Caco-2 (cell line): Measurements from ENCODE around the gene SP100. TPM values are rescaled to one million over a fixed set of nuclear protein-coding genes. Genes with fewer than 3 reads are reported as not detected.

Experiments
- BruUV-seq: library from RNA; stranded (reverse); fragments of 400-500 nt; replicated peaks from 2 replicates; lab custom pipeline; 2021; lab: Mats Ljungman, UMichigan
- CTCF ChIA-PET: fragments of 300-600 bp; sonication (Branson Sonifier 250); formaldehyde crosslinking; loops from one replicate; lab custom pipeline; 2022; ENCODE audit warnings: antibody characterized with exemption; lab: Charles Lee
- POLR2A ChIA-PET: fragments of 300-600 bp; sonication (Branson Sonifier 250); formaldehyde crosslinking; loops from one replicate; lab custom pipeline; 2022; ENCODE audit warnings: antibody characterized with exemption; lab: Charles Lee
- DNase-seq, 2 experiments: peaks; one replicate each; pipeline versions ENCODE4 v3.0.0 to v3.0.0-alpha.2; 2020 to 2022
- H3K27me3 ChIP-seq: replicated peaks from 2 replicates; pipeline ENCODE4 v1.6.0; 2011; ENCODE audit warnings: low read length; ENCODE audit not compliant: control insufficient read depth, insufficient read depth
- H3K36me3 ChIP-seq: 2 replicates; pipeline ENCODE4 v1.5.1; 2011; ENCODE audit warnings: low read length; ENCODE audit not compliant: control insufficient read depth, insufficient read depth
- H3K4me1 ChIP-seq: fragments of 250-450 bp; sonication (Bioruptor Pico); 2 replicates; pipeline ENCODE4 v1.5.1; 2020; ENCODE audit warnings: mild to moderate bottlenecking
- H3K4me3 ChIP-seq: 2 replicates; pipeline ENCODE4 v1.5.1; 2011; ENCODE audit warnings: low read depth, mild to moderate bottlenecking, control low read depth, low read length
- H3K9me3 ChIP-seq: fragments of 250-450 bp; sonication (Bioruptor Pico); 2 replicates; pipeline ENCODE4 v1.5.1; 2020; ENCODE audit warnings: mild to moderate bottlenecking, moderate library complexity
- H3K27ac Mint-ChIP-seq: one replicate; pipeline ENCODE4 v1.8.0; 2022; ENCODE audit warnings: mixed read lengths; ENCODE audit not compliant: unreplicated experiment
- H3K27me3 Mint-ChIP-seq: one replicate; pipeline ENCODE4 v1.8.0; 2022; ENCODE audit warnings: mixed read lengths; ENCODE audit not compliant: insufficient read depth, unreplicated experiment
- H3K36me3 Mint-ChIP-seq: one replicate; pipeline ENCODE4 v1.8.0; 2022; ENCODE audit warnings: mild to moderate bottlenecking, mixed read lengths; ENCODE audit not compliant: insufficient read depth, unreplicated experiment
- H3K4me1 Mint-ChIP-seq: one replicate; pipeline ENCODE4 v1.8.0; 2022; ENCODE audit warnings: low read depth, mixed read lengths; ENCODE audit not compliant: unreplicated experiment
- H3K4me3 Mint-ChIP-seq: one replicate; pipeline ENCODE4 v1.8.0; 2022; ENCODE audit warnings: mild to moderate bottlenecking, moderate library complexity, mixed read lengths; ENCODE audit not compliant: unreplicated experiment
- H3K9me3 Mint-ChIP-seq: one replicate; pipeline ENCODE4 v1.8.0; 2022; ENCODE audit warnings: mixed read lengths; ENCODE audit not compliant: unreplicated experiment
- intact Hi-C: fragments of 100-400 bp; cut with micrococcal nuclease; formaldehyde crosslinking; loops from one replicate; pipeline ENCODE4 v1.10.0; 2022; ENCODE audit not compliant: unreplicated experiment
- total RNA-seq: library from RNA; stranded (reverse); gene quantifications from 2 replicates; pipeline ENCODE4 v1.2.3, GENCODE V29; 2022
- TF ChIP-seq, protein P1 (sequence below), 2 experiments: fragments of 200-600 bp in 1 of 2; IDR thresholded peaks; 1 replicate in 1 of 2; 2 replicates in 1 of 2; pipeline versions ENCODE4 v1.5.1 to v1.8.0; 2011 to 2022; ENCODE audit warnings: antibody characterized with exemption in 1 of 2, control low read depth in 1 of 2, inconsistent platforms in 1 of 2, low read depth in 1 of 2, low read length in 1 of 2, mild to moderate bottlenecking in 1 of 2, moderate library complexity in 1 of 2; ENCODE audit not compliant: insufficient read depth in 1 of 2, severe bottlenecking in 1 of 2, unreplicated experiment in 1 of 2

SP100 gene
- total RNA-seq, 1 experiment from 2014 or later: 7.8 TPM

DNA sequence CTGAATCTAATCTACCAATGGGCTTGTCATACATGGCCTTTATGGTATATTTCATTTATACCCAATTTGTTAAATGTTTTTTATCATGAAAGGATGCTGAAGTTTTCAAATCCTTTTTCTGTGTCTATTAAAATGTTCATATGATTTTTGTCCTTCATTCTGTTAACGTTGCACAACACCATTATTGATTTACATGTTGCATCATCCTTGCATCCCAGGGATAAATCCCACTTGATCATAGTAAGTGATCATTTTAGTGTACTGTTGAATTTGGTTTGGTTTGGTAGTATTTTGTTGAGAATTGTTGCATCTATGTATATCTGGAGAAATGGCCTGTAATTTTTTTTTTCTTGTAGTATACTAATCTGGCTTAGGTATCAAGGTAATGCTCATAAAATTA is 9.4 kb downstream of the SP100 start:
- H3K27ac Mint-ChIP-seq: no peak overlapping the region
- TF ChIP-seq, protein P1, sequence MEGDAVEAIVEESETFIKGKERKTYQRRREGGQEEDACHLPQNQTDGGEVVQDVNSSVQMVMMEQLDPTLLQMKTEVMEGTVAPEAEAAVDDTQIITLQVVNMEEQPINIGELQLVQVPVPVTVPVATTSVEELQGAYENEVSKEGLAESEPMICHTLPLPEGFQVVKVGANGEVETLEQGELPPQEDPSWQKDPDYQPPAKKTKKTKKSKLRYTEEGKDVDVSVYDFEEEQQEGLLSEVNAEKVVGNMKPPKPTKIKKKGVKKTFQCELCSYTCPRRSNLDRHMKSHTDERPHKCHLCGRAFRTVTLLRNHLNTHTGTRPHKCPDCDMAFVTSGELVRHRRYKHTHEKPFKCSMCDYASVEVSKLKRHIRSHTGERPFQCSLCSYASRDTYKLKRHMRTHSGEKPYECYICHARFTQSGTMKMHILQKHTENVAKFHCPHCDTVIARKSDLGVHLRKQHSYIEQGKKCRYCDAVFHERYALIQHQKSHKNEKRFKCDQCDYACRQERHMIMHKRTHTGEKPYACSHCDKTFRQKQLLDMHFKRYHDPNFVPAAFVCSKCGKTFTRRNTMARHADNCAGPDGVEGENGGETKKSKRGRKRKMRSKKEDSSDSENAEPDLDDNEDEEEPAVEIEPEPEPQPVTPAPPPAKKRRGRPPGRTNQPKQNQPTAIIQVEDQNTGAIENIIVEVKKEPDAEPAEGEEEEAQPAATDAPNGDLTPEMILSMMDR (IDR thresholded peaks at IDR 0.05; ENCODE audit: insufficient read depth in 1 of 2, low read depth in 1 of 2, low read length in 1 of 2, severe bottlenecking in 1 of 2, unreplicated experiment in 1 of 2): no peak
- H3K36me3 Mint-ChIP-seq: no peaks in the 10 kb centered on the region
- ChIA-PET CTCF (no interaction called here), POLR2A (no interaction called here)
- H3K4me3 ChIP-seq: no peak overlapping the region
- no TSS peak for BruUV-seq
- H3K4me3 Mint-ChIP-seq: no peak overlapping the region
- DNase-seq: no peak
- no peaks in the 10 kb centered on the region for H3K27me3 Mint-ChIP-seq
- H3K4me1 ChIP-seq: no peaks in the 10 kb centered on the region
- H3K9me3 Mint-ChIP-seq: peaks cover 18% of the 10 kb centered on the region
- H3K27me3 ChIP-seq: no peaks in the 10 kb centered on the region
- H3K36me3 ChIP-seq: no peaks in the 10 kb centered on the region
- intact Hi-C loops: no loop called here
- no peaks in the 10 kb centered on the region for H3K4me1 Mint-ChIP-seq
- no peaks in the 10 kb centered on the region for H3K9me3 ChIP-seq

GRCh38 chr2:230429513-230429912 is 13.5 kb downstream of the SP100 start:
- H3K9me3 ChIP-seq: no peaks in the 10 kb centered on the region
- BruUV-seq: no TSS peak
- H3K4me1 Mint-ChIP-seq: no peaks in the 10 kb centered on the region
- H3K27me3 Mint-ChIP-seq: no peaks in the 10 kb centered on the region
- H3K36me3 Mint-ChIP-seq: no peaks in the 10 kb centered on the region
- H3K4me1 ChIP-seq: no peaks in the 10 kb centered on the region
- no peaks in the 10 kb centered on the region for H3K36me3 ChIP-seq
- no peak overlapping the region for H3K4me3 ChIP-seq
- no peaks in the 10 kb centered on the region for H3K27me3 ChIP-seq
- peaks cover 18% of the 10 kb centered on the region for H3K9me3 Mint-ChIP-seq
- intact Hi-C loops: no loop called here
- POLR2A ChIA-PET: no interaction called here
- H3K4me3 Mint-ChIP-seq: no peak overlapping the region
- DNase-seq: no peak
- CTCF ChIA-PET: no interaction called here
- TF ChIP-seq, protein P1 (IDR thresholded peaks at IDR 0.05; ENCODE audit: insufficient read depth in 1 of 2, low read depth in 1 of 2, low read length in 1 of 2, severe bottlenecking in 1 of 2, unreplicated experiment in 1 of 2): no peak
- no peak overlapping the region for H3K27ac Mint-ChIP-seq

- no peak for DNase-seq
- H3K4me1 Mint-ChIP-seq: no peaks in the 10 kb centered on the region
- CTCF ChIA-PET: no interaction called here
Observed at GRCh38 chr2:230430957-230431910, 15.2 kb downstream of the SP100 start.

More at GRCh38 chr2:230430957-230431910, 15.2 kb downstream of the SP100 start:
- Histone ChIP-seq H3K36me3 (no peaks in the 10 kb centered on the region), H3K4me1 (no peaks in the 10 kb centered on the region), H3K27me3 (no peaks in the 10 kb centered on the region), H3K9me3 (no peaks in the 10 kb centered on the region), H3K4me3 (no peak overlapping the region)
- POLR2A ChIA-PET: no interaction called here
- Mint-ChIP-seq H3K36me3 (no peaks in the 10 kb centered on the region), H3K9me3 (peaks cover 18% of the 10 kb centered on the region), H3K27ac (no peak overlapping the region), H3K27me3 (no peaks in the 10 kb centered on the region), H3K4me3 (no peak overlapping the region)
- TF ChIP-seq, protein P1 (IDR thresholded peaks at IDR 0.05; ENCODE audit: insufficient read depth in 1 of 2, low read depth in 1 of 2, low read length in 1 of 2, severe bottlenecking in 1 of 2, unreplicated experiment in 1 of 2): no peak
- intact Hi-C loops: no loop called here
- BruUV-seq: no TSS peak
